WI38 (cell line): ENCODE data around the gene XPO5.
A peak's percentile ranks its signal among the peaks of the same experiment; 100 is the strongest.
"Not testable (repeated sequence)": the region's sequence is repeated elsewhere in the genome, so short reads cannot be mapped to it uniquely, and the experiment has no call there.

Experiments used
- H3K4me3 ChIP-seq: 2 replicates; pipeline ENCODE4 v1.5.1; 2011; ENCODE audit warnings: low read depth, mild to moderate bottlenecking, control low read depth, low read length
- TF ChIP-seq, protein P1 (sequence below): IDR thresholded peaks from 2 replicates; pipeline ENCODE4 v1.5.1; 2012; ENCODE audit warnings: low read depth, mild to moderate bottlenecking, control low read depth, low read length

XPO5 gene

DNA sequence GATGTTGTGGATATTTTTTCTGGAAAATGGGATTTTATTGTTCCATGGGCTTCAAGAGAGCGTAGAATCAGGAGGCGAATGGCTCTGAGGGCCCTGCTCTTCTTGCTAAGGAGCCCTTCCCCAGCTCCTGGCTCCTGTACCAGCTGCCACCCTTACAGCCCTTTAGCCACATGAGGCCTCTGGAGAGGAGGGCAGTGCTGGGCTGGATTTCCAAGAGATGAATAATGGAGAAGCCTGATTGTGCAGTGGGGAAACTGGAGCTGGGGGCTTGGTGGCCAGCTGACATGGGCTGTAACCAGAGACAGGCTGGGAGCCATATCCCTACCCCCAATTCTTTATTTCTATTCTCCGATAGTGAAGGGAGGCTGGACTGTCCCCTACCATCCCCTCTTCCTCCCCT lies 74.9 kb downstream of the XPO5 start:
- no peak overlapping the region for H3K4me3 ChIP-seq

GRCh38 chr6:43499028-43499815 lies 76.6 kb downstream of the XPO5 start:
- H3K4me3 ChIP-seq = no peak overlapping the region
- TF ChIP-seq, protein P1, sequence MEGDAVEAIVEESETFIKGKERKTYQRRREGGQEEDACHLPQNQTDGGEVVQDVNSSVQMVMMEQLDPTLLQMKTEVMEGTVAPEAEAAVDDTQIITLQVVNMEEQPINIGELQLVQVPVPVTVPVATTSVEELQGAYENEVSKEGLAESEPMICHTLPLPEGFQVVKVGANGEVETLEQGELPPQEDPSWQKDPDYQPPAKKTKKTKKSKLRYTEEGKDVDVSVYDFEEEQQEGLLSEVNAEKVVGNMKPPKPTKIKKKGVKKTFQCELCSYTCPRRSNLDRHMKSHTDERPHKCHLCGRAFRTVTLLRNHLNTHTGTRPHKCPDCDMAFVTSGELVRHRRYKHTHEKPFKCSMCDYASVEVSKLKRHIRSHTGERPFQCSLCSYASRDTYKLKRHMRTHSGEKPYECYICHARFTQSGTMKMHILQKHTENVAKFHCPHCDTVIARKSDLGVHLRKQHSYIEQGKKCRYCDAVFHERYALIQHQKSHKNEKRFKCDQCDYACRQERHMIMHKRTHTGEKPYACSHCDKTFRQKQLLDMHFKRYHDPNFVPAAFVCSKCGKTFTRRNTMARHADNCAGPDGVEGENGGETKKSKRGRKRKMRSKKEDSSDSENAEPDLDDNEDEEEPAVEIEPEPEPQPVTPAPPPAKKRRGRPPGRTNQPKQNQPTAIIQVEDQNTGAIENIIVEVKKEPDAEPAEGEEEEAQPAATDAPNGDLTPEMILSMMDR = no peak

More for the DNA sequence above, 74.9 kb downstream of the XPO5 start:
- TF ChIP-seq, protein P1 = no peak

DNA sequence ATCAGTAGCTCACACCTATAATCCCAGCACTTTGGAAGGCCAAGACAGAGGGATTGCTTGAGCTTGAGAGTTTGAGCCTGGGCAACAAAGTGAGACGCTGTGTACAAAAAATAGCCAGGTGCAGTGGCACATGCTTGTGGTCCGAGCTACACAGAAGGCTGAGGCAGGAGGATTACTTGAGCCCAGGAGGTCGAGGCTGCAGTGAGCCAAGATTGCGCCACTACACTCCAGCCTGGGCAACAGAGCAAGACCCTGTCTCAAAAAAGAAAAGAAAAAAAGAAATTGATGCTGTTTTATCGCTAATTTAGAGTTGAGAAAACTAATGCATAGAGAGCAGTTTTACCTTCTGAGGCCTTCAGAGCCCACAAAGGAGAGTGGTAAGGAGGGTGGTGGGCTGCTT lies 77.5 kb downstream of the XPO5 start:
- H3K4me3 ChIP-seq = not testable (repeated sequence)

DNA sequence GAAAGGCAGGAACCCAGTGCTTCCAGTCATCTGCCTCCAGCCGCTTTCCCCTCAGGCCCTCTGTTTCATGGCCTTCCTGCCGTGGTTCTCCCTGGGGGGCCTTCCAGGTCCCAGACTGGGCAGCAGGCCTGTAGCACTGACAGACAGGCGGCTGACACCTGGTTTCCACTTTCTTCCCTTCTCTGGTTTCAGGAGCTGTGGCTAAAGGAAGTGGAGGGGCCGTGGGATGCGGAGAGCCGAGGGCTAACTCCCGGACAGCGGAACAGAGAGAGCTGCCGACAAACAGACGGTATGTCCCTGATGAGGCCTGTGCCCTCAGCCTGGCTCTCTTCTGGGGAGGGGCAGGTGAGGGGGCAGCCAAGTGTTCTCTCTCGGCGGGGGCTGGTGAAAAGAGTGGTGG lies 78.1 kb downstream of the XPO5 start:
- no peak overlapping the region for H3K4me3 ChIP-seq
- TF ChIP-seq, protein P1 = no peak

DNA sequence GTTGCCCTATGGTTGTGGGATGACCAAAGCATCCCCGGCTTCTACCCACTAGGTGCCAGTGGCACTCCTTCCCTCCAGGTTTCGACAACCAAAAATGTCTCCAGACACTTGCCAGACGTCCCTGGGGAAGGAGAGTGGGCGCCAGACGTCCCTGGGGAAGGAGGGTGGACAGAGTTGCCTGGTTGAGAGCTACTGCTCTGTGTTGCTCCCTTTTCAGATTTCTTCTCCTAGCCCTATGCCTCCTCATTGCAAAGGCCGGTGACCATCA lies 78.8 kb downstream of the XPO5 start:
- TF ChIP-seq, protein P1 = no peak
- H3K4me3 ChIP-seq = no peak overlapping the region

DNA sequence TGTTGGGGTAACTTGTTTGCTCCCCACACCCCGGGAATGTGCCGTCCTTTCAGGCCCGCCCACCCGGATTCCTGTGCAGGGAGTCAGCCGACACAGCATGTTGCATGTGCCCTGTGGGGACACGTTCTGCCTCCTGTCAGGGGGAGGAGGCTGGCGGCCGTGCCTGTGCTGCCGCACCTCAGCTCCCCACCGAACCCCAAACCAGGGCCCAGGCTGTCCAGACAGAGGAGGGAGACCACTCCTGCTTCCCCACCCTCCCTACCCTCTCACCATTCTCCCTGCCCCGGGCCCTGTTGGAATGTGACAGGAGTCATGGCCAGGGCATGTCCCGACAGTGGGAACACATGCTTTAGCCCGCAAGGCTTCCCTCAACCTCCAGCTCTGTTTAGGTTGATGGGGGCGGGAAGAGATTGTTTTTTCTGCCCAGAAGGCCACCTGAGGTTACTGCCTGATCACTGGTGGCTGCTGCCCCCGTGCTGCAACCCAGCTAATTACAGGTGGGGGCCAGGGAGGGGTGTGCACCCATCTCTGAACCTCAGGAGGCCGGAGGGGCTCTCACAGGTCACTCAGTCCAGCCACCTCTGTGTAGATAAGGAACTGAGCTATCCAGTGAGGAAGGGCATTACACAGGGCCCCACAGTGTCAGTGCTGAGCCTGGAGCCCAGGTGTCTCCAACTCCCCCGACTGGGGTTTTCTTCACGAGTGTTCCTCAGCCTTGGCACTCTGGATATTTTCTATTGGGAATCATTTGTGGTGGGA lies 79.3 kb downstream of the XPO5 start:
- TF ChIP-seq, protein P1 = peak; percentile 53

DNA sequence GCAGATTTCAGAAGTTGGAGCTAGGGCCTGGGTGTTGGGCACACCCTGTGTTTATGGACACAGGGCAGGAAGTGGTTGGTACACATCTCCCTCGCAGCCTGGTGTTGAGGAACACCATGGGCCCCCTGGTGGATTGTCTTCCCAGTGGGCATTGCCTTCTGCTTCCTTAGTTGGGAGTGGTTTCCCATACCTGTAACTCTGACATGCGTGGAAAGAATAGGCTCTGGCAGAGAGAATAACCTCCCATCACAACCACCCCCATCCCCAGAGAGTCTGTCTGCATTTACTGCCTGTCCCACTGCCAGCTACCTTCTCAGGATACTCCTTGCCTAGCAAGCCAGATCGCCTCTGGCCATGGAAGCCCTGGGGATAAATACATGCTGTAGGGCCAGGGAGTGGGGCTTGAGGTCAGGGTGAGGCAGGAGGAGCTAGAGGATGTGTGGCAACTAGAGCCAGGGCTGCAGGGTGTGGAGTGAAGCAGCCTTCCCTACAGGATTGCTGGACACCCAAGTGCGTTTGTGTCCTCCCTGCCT lies 80.4 kb downstream of the XPO5 start:
- H3K4me3 ChIP-seq = no peak overlapping the region
- TF ChIP-seq, protein P1 = 0 out of 2 replicates have a peak, but pooled peaks have one; percentile 8

More for the DNA sequence above, 79.3 kb downstream of the XPO5 start:
- H3K4me3 ChIP-seq = no peak overlapping the region; the same call in 1 of the 2 replicates
